ENCODE data around the gene ZYG11A.

DNA sequence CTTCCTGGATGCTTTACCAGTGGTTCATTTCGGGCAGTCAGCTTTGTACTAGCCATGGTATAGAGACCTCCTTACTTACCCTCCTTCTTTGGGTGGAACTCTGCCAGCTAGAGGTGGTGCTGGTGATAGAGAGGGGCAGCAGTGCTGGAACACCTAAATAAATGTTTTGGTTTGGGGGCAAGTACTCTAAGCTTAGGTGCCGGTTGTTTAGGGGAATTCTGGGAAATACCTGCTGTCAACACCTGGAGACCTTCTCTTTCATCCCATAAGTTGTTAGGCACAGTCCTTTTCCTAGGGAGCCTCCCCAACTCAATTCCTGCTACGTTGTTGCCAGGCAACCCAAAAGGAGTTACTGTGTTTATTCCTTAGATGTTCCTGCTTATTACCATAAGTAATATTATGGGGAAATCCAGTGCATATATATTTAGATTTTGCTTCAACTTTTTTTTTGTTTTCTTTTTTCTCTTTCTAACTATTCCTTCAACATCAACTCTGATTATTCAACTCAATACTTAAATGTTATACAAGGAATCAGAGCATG, 101.4 kb downstream of the ZYG11A start:
- TF ChIP-seq, protein P1, sequence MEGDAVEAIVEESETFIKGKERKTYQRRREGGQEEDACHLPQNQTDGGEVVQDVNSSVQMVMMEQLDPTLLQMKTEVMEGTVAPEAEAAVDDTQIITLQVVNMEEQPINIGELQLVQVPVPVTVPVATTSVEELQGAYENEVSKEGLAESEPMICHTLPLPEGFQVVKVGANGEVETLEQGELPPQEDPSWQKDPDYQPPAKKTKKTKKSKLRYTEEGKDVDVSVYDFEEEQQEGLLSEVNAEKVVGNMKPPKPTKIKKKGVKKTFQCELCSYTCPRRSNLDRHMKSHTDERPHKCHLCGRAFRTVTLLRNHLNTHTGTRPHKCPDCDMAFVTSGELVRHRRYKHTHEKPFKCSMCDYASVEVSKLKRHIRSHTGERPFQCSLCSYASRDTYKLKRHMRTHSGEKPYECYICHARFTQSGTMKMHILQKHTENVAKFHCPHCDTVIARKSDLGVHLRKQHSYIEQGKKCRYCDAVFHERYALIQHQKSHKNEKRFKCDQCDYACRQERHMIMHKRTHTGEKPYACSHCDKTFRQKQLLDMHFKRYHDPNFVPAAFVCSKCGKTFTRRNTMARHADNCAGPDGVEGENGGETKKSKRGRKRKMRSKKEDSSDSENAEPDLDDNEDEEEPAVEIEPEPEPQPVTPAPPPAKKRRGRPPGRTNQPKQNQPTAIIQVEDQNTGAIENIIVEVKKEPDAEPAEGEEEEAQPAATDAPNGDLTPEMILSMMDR (IDR thresholded peaks at IDR 0.05): no peak
- TF ChIP-seq POLR2AphosphoS5 (IDR thresholded peaks at IDR 0.05): no peak
